ENCODE data around the gene AOC3.

AOC3 gene, protein sequence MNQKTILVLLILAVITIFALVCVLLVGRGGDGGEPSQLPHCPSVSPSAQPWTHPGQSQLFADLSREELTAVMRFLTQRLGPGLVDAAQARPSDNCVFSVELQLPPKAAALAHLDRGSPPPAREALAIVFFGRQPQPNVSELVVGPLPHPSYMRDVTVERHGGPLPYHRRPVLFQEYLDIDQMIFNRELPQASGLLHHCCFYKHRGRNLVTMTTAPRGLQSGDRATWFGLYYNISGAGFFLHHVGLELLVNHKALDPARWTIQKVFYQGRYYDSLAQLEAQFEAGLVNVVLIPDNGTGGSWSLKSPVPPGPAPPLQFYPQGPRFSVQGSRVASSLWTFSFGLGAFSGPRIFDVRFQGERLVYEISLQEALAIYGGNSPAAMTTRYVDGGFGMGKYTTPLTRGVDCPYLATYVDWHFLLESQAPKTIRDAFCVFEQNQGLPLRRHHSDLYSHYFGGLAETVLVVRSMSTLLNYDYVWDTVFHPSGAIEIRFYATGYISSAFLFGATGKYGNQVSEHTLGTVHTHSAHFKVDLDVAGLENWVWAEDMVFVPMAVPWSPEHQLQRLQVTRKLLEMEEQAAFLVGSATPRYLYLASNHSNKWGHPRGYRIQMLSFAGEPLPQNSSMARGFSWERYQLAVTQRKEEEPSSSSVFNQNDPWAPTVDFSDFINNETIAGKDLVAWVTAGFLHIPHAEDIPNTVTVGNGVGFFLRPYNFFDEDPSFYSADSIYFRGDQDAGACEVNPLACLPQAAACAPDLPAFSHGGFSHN

DNA sequence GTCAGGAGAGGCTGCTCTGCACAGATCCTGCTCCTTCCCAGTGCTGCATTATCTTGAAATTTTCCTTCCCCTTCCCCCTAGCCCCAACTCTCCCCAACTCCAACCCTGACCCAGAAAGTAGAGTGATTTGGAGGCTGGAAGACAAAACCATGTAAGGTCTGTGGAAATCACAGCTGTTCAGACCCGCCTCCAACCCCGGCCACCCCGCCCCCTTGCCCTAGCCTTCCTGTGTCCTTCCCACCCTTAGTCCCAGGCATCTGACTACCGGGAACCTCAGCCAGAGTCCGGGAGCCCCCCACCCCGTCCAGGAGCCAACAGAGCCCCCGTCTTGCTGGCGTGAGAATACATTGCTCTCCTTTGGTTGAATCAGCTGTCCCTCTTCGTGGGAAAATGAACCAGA lies at the start of gene AOC3:
AOC3 (plus strand) TSS at position 246 of the 400 bp plus-strand sequence; CDS start at position 391, 145 bp downstream.
- H3K4me3 ChIP-seq (ENCODE audit: low read depth, low read length) = no peak within 1 kb of the TSS

DNA sequence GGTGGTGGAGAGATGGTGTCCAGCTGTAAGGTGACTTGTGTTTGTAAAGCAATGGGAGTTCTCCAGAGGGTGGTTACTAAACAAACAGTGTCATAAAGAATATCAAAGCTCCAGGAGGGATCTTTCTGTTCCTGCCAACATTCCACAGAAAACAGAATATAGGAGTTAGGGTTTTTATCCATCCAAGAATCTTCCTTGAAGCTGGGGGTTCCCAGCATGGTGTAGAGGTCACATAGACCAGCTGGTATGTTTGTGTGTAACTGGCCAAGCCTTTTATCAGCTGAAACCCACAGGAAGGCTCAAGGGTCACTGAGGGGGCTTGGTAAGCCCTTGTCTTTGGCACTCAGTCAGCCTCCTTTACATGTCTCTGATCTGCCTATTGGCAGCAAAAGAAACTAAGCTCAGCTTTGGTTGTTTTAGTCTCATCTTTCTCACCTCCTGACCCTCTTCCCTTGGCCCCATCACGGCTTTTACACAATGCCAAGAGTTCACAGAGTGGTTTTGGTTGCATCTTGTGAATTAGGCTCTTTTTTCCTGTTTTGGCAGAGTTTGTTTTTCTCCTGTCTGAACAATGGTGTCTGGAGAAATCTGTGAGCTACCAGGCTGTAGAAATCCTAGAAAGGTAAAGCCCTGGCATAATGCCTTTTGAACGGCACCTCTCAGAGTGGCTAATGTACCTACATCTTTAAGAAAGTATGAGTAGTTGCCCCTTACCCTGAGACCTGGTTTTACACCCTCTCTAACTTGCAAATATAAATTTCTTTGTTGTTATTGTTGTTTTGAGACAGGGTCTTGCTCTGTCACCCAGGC lies 47.7 kb upstream of the AOC3 start:
- H3K9me3 ChIP-seq (ENCODE audit: control insufficient read depth, insufficient read depth, low read depth, low read length) = no peaks in the 10 kb centered on the region
- H3K27me3 ChIP-seq (ENCODE audit: control insufficient read depth, insufficient read depth, low read length) = peaks cover 6% of the 10 kb centered on the region; the same call in 1 of the 2 replicates
- H3K36me3 ChIP-seq (ENCODE audit: control insufficient read depth, insufficient read depth, low read length) = no peaks in the 10 kb centered on the region
- H3K9ac ChIP-seq (ENCODE audit: low read length) = no peak overlapping the region
- H3K4me3 ChIP-seq (ENCODE audit: low read depth, low read length) = no peak overlapping the region
- no peaks in the 10 kb centered on the region for H3K4me1 ChIP-seq (ENCODE audit: control insufficient read depth, insufficient read depth, low read length)
- no peak overlapping the region for H3K27ac ChIP-seq (ENCODE audit: low read depth, low read length)

More for the DNA sequence above, at the start of gene AOC3:
- Histone ChIP-seq H3K27ac (ENCODE audit: low read depth, low read length) (no peak within 1 kb of the TSS), H3K9me3 (ENCODE audit: control insufficient read depth, insufficient read depth, low read depth, low read length) (no peaks in the 10 kb centered on the region), H3K9ac (ENCODE audit: low read length) (no peak within 1 kb of the TSS), H3K27me3 (ENCODE audit: control insufficient read depth, insufficient read depth, low read length) (no peaks in the 10 kb centered on the region), H3K4me1 (ENCODE audit: control insufficient read depth, insufficient read depth, low read length) (no peaks in the 10 kb centered on the region), H3K36me3 (ENCODE audit: control insufficient read depth, insufficient read depth, low read length) (peaks cover 4% of the 10 kb centered on the region; the same call in 1 of the 2 replicates)

DNA sequence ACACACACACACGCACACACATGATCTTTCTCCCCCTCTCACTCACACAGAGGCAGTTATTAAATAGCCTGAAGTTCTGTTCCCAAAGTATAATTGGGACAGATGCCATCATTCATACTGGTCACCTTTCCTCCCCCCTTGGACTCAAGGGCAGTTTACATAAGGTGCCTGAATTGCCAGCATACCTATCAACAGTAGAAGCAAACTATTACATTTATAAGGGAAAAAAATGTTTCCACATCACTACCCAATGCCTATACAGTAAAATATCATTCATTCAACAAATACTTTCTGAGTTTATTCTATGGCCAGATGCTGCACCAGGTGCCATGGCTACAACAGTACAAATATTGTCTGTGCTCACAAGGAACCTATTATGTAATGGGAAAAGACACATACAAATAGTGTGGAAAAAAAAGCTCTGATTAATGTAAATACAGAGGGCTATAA lies 46.1 kb upstream of the AOC3 start:
- Histone ChIP-seq H3K4me3 (ENCODE audit: low read depth, low read length) (no peak overlapping the region), H3K9me3 (ENCODE audit: control insufficient read depth, insufficient read depth, low read depth, low read length) (no peaks in the 10 kb centered on the region), H3K4me1 (ENCODE audit: control insufficient read depth, insufficient read depth, low read length) (no peaks in the 10 kb centered on the region), H3K27ac (ENCODE audit: low read depth, low read length) (no peak overlapping the region), H3K9ac (ENCODE audit: low read length) (no peak overlapping the region), H3K36me3 (ENCODE audit: control insufficient read depth, insufficient read depth, low read length) (peaks cover 7% of the 10 kb centered on the region; the same call in 1 of the 2 replicates), H3K27me3 (ENCODE audit: control insufficient read depth, insufficient read depth, low read length) (no peaks in the 10 kb centered on the region)

DNA sequence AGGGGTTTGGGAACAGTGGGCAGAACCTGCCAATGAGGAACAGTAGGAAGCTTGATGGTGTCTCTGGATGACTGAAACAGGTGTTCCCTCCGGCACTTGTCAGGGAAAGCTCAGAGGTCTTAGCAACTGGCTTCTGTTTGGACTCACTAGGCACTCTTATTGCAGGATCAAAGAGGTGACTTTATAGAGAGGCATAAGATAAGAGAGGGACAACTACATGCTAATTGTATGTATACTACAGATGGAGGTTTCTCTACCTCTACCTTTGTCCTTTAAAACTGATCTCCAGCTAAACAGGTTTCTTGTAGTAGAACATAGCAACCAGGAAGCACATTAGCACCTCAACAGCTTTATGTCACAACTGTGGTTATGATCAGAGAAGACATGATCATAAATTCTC lies 44.8 kb upstream of the AOC3 start:
- H3K27me3 ChIP-seq (ENCODE audit: control insufficient read depth, insufficient read depth, low read length) = no peaks in the 10 kb centered on the region
- peaks cover 20% of the 10 kb centered on the region for H3K36me3 ChIP-seq (ENCODE audit: control insufficient read depth, insufficient read depth, low read length)
- H3K27ac ChIP-seq (ENCODE audit: low read depth, low read length) = no peak overlapping the region
- no peaks in the 10 kb centered on the region for H3K4me1 ChIP-seq (ENCODE audit: control insufficient read depth, insufficient read depth, low read length)
- no peaks in the 10 kb centered on the region for H3K9me3 ChIP-seq (ENCODE audit: control insufficient read depth, insufficient read depth, low read depth, low read length)
- no peak overlapping the region for H3K9ac ChIP-seq (ENCODE audit: low read length)
- no peak overlapping the region for H3K4me3 ChIP-seq (ENCODE audit: low read depth, low read length)

DNA sequence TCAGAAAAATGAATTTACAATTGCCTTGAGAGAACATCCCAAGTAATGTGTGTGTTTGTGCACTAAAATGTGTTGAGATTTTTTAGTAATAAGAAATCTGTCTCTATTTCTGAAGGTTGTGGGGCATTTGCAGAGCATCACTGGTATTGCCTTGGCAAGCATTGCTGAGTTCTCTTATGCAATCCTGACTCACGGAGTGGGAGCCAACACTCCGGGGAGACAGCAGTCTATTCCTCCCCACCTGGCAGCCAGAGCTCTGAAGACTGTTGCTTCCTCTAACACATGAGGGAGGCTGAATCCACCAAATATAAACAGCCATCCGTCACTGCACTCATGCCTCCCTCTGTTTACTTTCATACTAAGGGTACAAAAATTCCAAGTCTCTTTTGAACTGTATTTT lies 41.7 kb upstream of the AOC3 start:
- Histone ChIP-seq H3K27ac (ENCODE audit: low read depth, low read length) (no peak overlapping the region), H3K27me3 (ENCODE audit: control insufficient read depth, insufficient read depth, low read length) (no peaks in the 10 kb centered on the region), H3K9ac (ENCODE audit: low read length) (no peak overlapping the region), H3K4me1 (ENCODE audit: control insufficient read depth, insufficient read depth, low read length) (no peaks in the 10 kb centered on the region), H3K36me3 (ENCODE audit: control insufficient read depth, insufficient read depth, low read length) (peaks cover 35% of the 10 kb centered on the region), H3K9me3 (ENCODE audit: control insufficient read depth, insufficient read depth, low read depth, low read length) (no peaks in the 10 kb centered on the region), H3K4me3 (ENCODE audit: low read depth, low read length) (no peak overlapping the region)

DNA sequence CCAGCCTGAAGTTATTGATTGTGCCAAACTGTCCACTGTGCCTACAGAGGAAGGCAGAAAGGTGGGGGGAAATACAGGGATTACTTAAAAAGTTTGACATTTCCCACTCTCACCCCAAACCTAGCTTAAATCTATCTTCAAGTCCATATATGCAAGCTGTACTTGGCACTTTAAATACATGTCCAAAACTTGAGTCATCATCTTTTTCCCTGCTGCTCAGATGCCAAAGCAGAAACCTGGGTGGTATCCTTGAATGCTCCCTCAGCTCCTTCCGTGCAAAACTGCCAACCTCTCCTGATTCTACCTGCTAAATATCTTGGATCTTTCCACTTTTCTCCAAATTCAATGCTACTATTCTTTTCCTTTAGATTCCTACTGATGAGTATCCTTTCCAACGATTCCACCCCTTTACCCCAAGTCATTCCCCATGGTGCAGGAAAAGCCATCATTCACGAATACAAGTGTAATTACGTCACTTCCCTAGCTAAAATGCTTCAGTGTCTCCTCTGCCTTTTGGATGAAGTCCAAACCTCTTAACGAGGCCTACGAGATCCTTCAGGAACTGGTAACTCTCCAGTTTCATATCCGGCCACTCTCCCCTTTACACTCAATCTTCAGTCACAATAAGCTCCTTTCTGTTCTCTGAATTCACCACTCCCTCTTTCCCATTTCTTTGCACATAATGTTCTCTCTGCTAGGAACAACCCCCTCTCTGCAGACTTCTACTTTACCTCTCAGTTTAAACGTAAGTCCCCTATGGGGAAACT lies 36.2 kb upstream of the AOC3 start:
- Histone ChIP-seq H3K9ac (ENCODE audit: low read length) (no peak overlapping the region), H3K4me3 (ENCODE audit: low read depth, low read length) (no peak overlapping the region), H3K4me1 (ENCODE audit: control insufficient read depth, insufficient read depth, low read length) (no peaks in the 10 kb centered on the region), H3K27ac (ENCODE audit: low read depth, low read length) (no peak overlapping the region), H3K9me3 (ENCODE audit: control insufficient read depth, insufficient read depth, low read depth, low read length) (no peaks in the 10 kb centered on the region), H3K27me3 (ENCODE audit: control insufficient read depth, insufficient read depth, low read length) (no peaks in the 10 kb centered on the region), H3K36me3 (ENCODE audit: control insufficient read depth, insufficient read depth, low read length) (peaks cover 85% of the 10 kb centered on the region)

DNA sequence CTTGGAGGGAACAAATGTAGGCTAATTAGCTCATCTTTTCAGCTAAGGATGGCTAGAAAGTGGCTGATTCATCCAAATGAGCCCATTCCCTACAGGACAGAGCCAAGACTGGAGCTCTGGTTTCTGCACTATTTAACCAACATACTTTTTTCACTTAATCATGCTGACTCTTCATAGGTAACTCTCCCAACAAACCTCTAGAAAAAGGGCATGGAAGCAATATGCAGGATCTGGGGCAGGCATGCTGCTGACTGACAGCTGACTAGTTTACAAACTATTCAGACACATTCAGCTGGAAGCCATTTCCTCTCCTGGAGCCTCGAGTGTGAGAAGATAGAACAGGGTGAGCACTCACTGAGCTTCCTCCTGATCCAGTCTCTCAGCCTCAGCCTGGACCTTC lies 33.1 kb upstream of the AOC3 start:
- no peak overlapping the region for H3K4me3 ChIP-seq (ENCODE audit: low read depth, low read length)
- no peak overlapping the region for H3K27ac ChIP-seq (ENCODE audit: low read depth, low read length)
- peaks cover 78% of the 10 kb centered on the region for H3K36me3 ChIP-seq (ENCODE audit: control insufficient read depth, insufficient read depth, low read length)
- no peaks in the 10 kb centered on the region for H3K4me1 ChIP-seq (ENCODE audit: control insufficient read depth, insufficient read depth, low read length)
- no peak overlapping the region for H3K9ac ChIP-seq (ENCODE audit: low read length)
- H3K9me3 ChIP-seq (ENCODE audit: control insufficient read depth, insufficient read depth, low read depth, low read length) = no peaks in the 10 kb centered on the region
- no peaks in the 10 kb centered on the region for H3K27me3 ChIP-seq (ENCODE audit: control insufficient read depth, insufficient read depth, low read length)

DNA sequence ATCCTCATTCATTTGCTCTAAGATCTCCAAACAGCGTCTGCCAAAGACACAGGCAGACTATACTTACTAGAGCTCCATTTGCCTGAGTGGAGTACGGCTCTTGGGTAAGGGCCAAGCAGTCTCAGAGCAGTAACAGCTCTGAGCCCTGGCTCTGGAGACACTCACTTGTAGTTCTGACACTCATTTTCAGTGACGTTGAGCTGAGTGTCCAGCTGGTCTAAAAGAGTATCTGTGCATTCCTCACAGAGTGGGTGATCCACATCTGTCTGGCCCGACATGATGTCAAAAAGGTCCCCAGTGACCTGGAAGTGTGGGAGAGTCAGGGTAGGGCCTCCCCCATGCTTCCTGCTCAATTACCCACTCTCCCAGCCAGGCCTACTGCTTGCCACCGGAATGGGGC lies 32.6 kb upstream of the AOC3 start:
- no peaks in the 10 kb centered on the region for H3K9me3 ChIP-seq (ENCODE audit: control insufficient read depth, insufficient read depth, low read depth, low read length)
- H3K36me3 ChIP-seq (ENCODE audit: control insufficient read depth, insufficient read depth, low read length) = peaks cover 78% of the 10 kb centered on the region
- H3K9ac ChIP-seq (ENCODE audit: low read length) = no peak overlapping the region
- no peaks in the 10 kb centered on the region for H3K4me1 ChIP-seq (ENCODE audit: control insufficient read depth, insufficient read depth, low read length)
- H3K27me3 ChIP-seq (ENCODE audit: control insufficient read depth, insufficient read depth, low read length) = no peaks in the 10 kb centered on the region
- H3K27ac ChIP-seq (ENCODE audit: low read depth, low read length) = no peak overlapping the region
- no peak overlapping the region for H3K4me3 ChIP-seq (ENCODE audit: low read depth, low read length)

DNA sequence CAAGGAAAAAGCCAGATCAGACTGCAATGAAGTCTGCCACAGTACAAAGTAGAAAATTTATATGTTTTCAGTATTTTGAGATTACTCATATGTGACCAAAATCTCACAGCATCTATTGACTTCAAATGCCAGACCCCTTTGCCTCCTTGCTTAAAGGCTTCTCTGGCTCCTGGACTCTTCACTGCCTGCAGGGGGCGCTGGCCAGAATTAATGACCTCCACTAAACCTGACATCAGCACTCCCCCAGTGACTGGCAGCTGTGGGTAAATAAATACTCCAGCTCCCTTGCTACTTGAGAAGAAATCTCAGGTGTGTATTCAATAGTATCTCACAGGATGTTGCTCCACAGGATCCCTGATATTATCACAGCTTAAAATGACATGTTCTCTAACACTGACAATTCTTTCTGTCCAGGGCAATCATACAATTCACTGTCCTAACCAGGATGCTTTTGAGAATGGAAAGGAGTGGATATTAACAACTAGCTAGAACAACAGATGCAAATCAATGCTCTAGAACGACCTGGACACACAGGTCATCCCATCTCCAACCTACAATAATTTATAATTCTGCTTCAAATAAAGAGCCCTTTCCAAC lies 31.0 kb upstream of the AOC3 start:
- H3K27ac ChIP-seq (ENCODE audit: low read depth, low read length) = no peak overlapping the region
- no peaks in the 10 kb centered on the region for H3K4me1 ChIP-seq (ENCODE audit: control insufficient read depth, insufficient read depth, low read length)

DNA sequence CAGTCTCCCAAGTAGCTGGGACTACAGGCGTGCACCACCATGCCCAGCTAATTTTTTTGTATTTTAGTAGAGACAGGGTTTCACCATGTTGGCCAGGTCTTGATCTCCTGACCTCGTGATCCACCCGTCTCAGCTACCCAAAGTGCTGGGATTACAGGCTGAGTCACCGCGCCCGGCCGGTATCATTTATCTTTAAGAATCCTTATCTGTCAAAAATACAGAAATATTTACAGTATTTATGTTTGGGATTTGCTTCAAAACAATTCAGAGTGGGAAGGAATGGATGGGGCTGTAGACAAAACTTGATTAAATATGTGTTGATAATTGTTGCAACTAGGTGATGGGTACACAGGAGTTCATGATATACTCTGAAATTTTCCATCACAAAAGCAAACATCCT lies 29.8 kb upstream of the AOC3 start:
- peaks cover 50% of the 10 kb centered on the region for H3K36me3 ChIP-seq (ENCODE audit: control insufficient read depth, insufficient read depth, low read length)
- H3K9me3 ChIP-seq (ENCODE audit: control insufficient read depth, insufficient read depth, low read depth, low read length) = no peaks in the 10 kb centered on the region

More for the DNA sequence above, 31.0 kb upstream of the AOC3 start:
- Histone ChIP-seq H3K9me3 (ENCODE audit: control insufficient read depth, insufficient read depth, low read depth, low read length) (no peaks in the 10 kb centered on the region), H3K27me3 (ENCODE audit: control insufficient read depth, insufficient read depth, low read length) (no peaks in the 10 kb centered on the region), H3K36me3 (ENCODE audit: control insufficient read depth, insufficient read depth, low read length) (peaks cover 62% of the 10 kb centered on the region), H3K4me3 (ENCODE audit: low read depth, low read length) (no peak overlapping the region), H3K9ac (ENCODE audit: low read length) (no peak overlapping the region)

More for the DNA sequence above, 29.8 kb upstream of the AOC3 start:
- Histone ChIP-seq H3K9ac (ENCODE audit: low read length) (no peak overlapping the region), H3K27me3 (ENCODE audit: control insufficient read depth, insufficient read depth, low read length) (no peaks in the 10 kb centered on the region), H3K4me3 (ENCODE audit: low read depth, low read length) (no peak overlapping the region), H3K4me1 (ENCODE audit: control insufficient read depth, insufficient read depth, low read length) (no peaks in the 10 kb centered on the region), H3K27ac (ENCODE audit: low read depth, low read length) (no peak overlapping the region)

All from HUES6 (cell line).